Endothelial cell of umbilical vein (primary cell): Measurements from ENCODE around the gene POGLUT3.

Experiments used
- FOS ChIP-seq: IDR thresholded peaks from 2 replicates; pipeline ENCODE4 v1.6.1; 2011; ENCODE audit warnings: mild to moderate bottlenecking, low read length, moderate library complexity, borderline replicate concordance; ENCODE audit not compliant: insufficient read depth
- GATA2 ChIP-seq: IDR thresholded peaks from 2 replicates; pipeline ENCODE4 v1.7.0; 2011; ENCODE audit warnings: low read depth, mild to moderate bottlenecking, moderate library complexity, mixed read lengths, low read length; ENCODE audit not compliant: insufficient read length, insufficient read depth
- MAX ChIP-seq: IDR thresholded peaks from 2 replicates; pipeline ENCODE4 v1.6.1; 2011; ENCODE audit not compliant: insufficient read depth, insufficient read length
- POLR2A ChIP-seq: IDR thresholded peaks from 2 replicates; pipeline ENCODE4 v1.6.1; 2012; ENCODE audit warnings: low read depth, mild to moderate bottlenecking, control low read depth, low read length
- POLR2AphosphoS5 ChIP-seq: IDR thresholded peaks from 2 replicates; pipeline ENCODE4 v1.6.1; 2012; ENCODE audit warnings: low read depth, mild to moderate bottlenecking, control low read depth, low read length, moderate library complexity; ENCODE audit not compliant: insufficient read depth
- TF ChIP-seq, protein P1 (sequence below), 2 donors: IDR thresholded peaks; 1 replicate in 1 of 2; 2 replicates in 1 of 2; pipeline ENCODE4 v1.5.1; 2011; ENCODE audit warnings: low read length in 2 of 2, mild to moderate bottlenecking in 2 of 2, moderate library complexity in 2 of 2, control low read depth in 1 of 2, inconsistent platforms in 1 of 2, low read depth in 1 of 2; ENCODE audit not compliant: insufficient read depth in 1 of 2; ENCODE audit errors: extremely low read depth in 1 of 2

GRCh38 chr11:108468478-108468864 is 29.7 kb downstream of the POGLUT3 start:
- TF ChIP-seq, protein P1, sequence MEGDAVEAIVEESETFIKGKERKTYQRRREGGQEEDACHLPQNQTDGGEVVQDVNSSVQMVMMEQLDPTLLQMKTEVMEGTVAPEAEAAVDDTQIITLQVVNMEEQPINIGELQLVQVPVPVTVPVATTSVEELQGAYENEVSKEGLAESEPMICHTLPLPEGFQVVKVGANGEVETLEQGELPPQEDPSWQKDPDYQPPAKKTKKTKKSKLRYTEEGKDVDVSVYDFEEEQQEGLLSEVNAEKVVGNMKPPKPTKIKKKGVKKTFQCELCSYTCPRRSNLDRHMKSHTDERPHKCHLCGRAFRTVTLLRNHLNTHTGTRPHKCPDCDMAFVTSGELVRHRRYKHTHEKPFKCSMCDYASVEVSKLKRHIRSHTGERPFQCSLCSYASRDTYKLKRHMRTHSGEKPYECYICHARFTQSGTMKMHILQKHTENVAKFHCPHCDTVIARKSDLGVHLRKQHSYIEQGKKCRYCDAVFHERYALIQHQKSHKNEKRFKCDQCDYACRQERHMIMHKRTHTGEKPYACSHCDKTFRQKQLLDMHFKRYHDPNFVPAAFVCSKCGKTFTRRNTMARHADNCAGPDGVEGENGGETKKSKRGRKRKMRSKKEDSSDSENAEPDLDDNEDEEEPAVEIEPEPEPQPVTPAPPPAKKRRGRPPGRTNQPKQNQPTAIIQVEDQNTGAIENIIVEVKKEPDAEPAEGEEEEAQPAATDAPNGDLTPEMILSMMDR (IDR thresholded peaks at IDR 0.05; ENCODE audit: extremely low read depth in 1 of 2, insufficient read depth in 1 of 2, low read depth in 1 of 2, low read length in 2 of 2): no peak
- TF ChIP-seq MAX (no peak), POLR2A (no peak), POLR2AphosphoS5 (no peak), GATA2 (no peak), FOS (no peak)
